GM19468 (cell line): ENCODE results near the gene ZBTB32.
"Not testable (repeated sequence)": the region's sequence is repeated elsewhere in the genome, so short reads cannot be mapped to it uniquely, and the experiment has no call there.

Source experiments
- ATAC-seq: cut with Tn5 transposase; IDR thresholded peaks from one replicate; pipeline ENCODE4 v1.9.1; 2021; ENCODE audit warnings: mild to moderate bottlenecking, moderate library complexity, moderate number of reproducible peaks; ENCODE audit not compliant: unreplicated experiment; ENCODE audit errors: extremely low read depth

The ZBTB32 gene

DNA sequence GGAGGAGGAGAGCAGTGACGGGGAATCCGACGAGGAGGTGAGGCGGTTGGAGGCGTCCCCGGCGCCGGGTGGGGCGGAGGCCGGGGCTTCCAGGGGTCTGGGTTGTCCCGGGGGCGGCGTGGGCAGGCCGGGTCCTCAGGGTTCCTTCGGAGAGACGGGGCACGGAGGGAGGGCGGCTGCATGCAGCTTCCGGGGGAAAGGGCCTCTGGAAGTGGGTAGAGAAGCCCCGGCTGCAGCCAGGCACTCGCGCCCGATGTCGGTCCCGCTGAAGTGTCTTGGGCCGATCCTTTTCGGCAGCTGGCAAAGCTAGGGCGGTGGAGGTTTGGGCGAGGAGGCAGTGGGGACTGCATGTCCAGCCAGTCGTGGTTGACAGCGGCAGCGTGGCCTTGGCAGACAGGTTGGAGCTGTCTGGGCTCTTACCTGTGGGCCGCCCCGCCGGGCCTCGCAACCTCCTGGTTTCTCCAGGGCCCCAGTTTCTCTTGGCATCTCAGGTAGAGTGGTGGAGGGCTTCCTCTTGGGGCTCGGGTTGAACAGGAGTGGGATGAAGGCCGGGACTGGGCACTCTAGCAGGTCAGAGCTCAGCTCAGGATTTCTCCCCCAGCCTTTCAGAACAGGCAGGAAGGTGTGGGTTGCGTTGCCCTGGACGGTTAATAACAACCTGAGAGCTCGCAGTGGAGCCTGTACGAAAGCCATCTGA lies 14.1 kb downstream of the ZBTB32 start:
- ATAC-seq: no peak

DNA sequence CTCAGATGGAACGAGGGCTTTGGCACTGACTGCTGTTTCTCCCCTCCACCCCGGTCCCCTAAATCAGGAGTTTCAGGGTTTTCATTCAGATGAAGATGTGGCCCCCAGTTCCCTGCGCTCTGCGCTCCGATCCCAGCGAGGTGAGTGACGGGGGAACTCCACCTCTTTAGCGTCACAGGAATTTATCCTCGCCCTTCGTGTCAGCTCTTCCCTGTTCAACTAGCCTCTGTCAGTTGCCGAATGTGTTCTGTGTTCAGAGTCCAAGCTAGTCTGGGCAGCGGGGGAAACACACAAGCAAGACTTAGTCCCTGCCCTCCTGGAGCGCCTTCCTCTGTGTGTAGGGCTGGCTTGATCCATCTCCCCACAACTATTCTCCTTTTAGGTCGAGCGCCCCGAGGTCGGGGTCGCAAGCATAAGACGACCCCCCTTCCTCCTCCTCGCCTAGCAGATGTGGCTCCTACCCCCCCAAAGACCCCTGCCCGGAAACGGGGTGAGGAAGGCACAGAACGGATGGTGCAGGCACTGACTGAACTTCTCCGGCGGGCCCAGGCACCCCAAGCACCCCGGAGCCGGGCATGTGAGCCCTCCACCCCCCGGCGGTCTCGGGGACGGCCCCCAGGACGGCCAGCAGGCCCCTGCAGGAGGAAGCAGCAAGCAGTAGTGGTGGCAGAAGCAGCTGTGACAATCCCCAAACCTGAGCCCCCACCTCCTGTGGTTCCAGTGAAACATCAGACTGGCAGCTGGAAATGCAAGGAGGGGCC lies 15.2 kb downstream of the ZBTB32 start:
- ATAC-seq: no peak

DNA sequence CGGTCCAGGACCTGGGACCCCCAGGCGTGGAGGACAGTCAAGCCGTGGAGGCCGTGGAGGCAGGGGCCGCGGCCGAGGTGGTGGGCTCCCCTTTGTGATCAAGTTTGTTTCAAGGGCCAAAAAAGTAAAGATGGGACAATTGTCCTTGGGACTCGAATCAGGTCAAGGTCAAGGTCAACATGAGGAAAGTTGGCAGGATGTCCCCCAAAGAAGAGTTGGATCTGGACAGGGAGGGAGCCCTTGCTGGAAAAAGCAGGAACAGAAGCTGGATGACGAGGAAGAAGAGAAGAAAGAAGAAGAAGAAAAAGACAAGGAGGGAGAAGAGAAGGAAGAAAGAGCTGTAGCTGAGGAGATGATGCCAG lies 15.8 kb downstream of the ZBTB32 start:
- ATAC-seq: no peak

DNA sequence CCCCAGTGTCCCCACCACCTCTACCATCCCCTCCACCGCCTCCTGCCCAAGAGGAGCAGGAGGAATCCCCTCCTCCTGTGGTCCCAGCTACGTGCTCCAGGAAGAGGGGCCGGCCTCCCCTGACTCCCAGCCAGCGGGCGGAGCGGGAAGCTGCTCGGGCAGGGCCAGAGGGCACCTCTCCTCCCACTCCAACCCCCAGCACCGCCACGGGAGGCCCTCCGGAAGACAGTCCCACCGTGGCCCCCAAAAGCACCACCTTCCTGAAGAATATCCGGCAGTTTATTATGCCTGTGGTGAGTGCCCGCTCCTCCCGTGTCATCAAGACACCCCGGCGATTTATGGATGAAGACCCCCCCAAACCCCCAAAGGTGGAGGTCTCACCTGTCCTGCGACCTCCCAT lies 16.3 kb downstream of the ZBTB32 start:
- ATAC-seq: no peak

DNA sequence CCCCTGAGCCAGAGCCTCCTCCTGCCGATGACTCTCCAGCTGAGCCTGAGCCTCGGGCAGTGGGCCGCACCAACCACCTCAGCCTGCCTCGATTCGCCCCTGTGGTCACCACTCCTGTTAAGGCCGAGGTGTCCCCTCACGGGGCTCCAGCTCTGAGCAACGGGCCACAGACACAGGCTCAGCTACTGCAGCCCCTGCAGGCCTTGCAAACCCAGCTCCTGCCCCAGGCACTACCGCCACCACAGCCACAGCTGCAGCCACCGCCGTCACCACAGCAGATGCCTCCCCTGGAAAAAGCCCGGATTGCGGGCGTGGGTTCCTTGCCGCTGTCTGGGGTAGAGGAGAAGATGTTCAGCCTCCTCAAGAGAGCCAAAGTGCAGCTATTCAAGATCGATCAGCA lies 17.0 kb downstream of the ZBTB32 start:
- ATAC-seq: no peak

- ATAC-seq: no peak
Measured at GRCh38 chr19:35722461-35722860, 18.1 kb downstream of the ZBTB32 start.

GRCh38 chr19:35722897-35723296 lies 18.5 kb downstream of the ZBTB32 start:
- ATAC-seq: no peak

- ATAC-seq: no peak
Measured at GRCh38 chr19:35723671-35724070, 19.3 kb downstream of the ZBTB32 start.

DNA sequence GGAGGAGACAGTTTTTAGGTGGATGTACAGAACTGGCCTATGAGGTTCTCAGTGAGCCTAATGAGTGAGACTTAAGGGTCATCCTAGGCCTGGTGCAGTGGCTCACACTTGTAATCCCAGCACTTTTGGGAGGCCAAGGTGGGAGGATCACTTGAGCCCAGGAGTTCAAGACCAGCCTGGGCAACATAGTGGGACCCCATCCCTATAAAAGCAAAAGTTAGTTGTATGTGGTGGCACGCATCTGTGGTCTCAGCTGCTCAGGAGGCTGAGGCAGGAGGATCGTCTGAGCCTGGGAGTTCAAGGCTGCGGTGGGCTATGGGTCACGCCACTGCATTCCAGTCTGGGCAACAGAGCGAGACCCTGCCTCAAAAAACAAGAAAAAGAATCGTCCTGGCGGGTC lies 19.8 kb downstream of the ZBTB32 start:
- not testable (repeated sequence) for ATAC-seq

- ATAC-seq: no peak
Measured at GRCh38 chr19:35724560-35724959, 20.2 kb downstream of the ZBTB32 start.

- ATAC-seq: no peak
Measured at GRCh38 chr19:35725216-35725861, 21.0 kb downstream of the ZBTB32 start.

- no peak for ATAC-seq
Measured at GRCh38 chr19:35727053-35727955, 22.9 kb downstream of the ZBTB32 start.

- no peak for ATAC-seq
Measured at GRCh38 chr19:35727956-35728706, 23.8 kb downstream of the ZBTB32 start.

- no peak for ATAC-seq
Measured at GRCh38 chr19:35729021-35729420, 24.7 kb downstream of the ZBTB32 start.

GRCh38 chr19:35729763-35730162 lies 25.4 kb downstream of the ZBTB32 start:
- no peak for ATAC-seq

- no peak for ATAC-seq
Measured at GRCh38 chr19:35730326-35730725, 26.0 kb downstream of the ZBTB32 start.

- ATAC-seq: no peak
Measured at GRCh38 chr19:35731353-35731752, 27.0 kb downstream of the ZBTB32 start.

DNA sequence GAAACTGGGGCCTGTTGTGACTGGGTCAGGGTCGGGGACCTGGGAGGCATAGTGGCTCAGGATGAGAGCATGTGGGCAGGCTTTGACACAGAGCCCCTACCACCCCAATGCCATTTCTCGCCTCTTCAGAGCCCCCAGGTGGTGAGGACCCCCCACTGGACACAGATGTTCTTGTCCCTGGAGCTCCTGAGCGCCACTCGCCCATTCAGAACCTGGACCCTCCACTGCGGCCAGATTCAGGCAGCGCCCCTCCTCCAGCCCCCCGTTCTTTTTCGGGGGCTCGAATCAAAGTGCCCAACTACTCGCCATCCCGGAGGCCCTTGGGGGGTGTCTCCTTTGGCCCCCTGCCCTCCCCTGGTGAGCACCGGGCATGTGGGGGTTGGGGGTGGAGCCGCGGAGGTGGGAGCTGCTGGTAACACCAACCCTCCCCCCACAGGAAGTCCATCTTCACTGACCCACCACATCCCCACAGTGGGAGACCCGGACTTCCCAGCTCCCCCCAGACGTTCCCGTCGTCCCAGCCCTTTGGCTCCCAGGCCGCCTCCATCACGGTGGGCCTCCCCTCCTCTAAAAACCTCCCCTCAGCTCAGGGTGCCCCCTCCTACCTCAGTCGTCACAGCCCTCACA lies 27.5 kb downstream of the ZBTB32 start:
- ATAC-seq: no peak

DNA sequence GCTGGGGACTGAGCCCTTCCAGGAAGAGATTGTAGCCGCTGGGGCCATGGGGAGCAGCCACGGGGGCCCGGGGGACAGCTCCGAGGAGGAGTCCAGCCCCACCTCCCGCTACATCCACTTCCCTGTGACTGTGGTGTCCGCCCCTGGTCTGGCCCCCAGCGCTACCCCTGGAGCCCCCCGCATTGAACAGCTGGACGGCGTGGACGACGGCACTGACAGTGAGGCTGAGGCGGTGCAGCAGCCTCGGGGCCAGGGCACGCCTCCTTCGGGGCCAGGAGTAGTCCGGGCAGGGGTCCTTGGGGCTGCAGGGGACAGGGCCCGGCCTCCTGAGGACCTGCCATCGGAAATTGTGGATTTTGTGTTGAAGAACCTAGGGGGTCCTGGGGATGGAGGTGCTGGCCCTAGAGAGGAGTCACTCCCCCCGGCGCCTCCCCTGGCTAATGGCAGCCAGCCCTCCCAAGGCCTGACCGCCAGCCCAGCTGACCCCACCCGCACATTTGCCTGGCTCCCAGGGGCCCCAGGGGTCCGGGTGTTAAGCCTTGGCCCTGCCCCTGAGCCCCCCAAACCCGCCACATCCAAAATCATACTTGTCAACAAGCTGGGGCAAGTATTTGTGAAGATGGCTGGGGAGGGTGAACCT lies 28.3 kb downstream of the ZBTB32 start:
- ATAC-seq: no peak
